ENCODE measurements around the gene CASP5.
"Not testable (repeated sequence)": the region's sequence is repeated elsewhere in the genome, so short reads cannot be mapped to it uniquely, and the experiment has no call there.

The CASP5 gene

DNA sequence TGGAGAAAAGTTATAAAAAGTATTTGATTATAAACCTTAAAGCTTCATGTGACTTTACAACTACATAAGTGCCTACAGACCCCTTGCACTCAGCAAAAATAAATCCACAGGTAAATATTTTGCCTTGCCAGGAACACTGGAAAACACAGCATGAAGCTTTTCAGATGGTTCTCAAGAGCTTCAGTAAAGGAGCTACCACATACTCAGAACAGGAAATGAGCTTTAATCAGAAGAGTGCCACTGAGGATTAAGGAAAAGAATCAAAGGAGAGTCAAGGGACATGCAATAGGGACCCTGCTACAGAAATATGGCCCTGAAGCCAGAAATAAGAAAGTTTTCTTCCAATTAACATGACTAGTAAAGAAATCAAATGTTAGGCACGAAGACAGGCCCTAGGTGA lies 10.8 kb upstream of the CASP5 start:
- DNase-seq (ENCODE audit: low read depth in 2 of 2): no peak

DNA sequence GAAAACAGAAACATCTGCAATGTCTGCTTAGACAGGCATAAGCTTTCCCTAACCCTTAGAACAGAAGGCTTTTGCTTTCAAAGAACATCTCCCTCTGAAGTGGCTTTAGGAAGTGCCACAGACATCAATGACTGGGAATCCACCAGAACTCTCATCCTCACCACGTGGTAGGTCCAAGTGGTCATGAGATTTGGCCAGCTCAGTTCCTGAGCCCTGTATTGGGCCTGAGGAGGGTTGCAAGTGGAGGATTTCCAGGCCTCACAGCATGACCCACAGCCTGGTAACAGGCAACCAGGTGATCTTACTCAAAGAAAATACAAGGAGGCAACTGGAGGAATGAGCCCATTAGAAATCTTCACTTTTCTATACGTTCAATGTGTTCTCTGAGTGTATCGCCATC lies 10.4 kb upstream of the CASP5 start:
- DNase-seq (ENCODE audit: low read depth in 2 of 2): no peak

DNA sequence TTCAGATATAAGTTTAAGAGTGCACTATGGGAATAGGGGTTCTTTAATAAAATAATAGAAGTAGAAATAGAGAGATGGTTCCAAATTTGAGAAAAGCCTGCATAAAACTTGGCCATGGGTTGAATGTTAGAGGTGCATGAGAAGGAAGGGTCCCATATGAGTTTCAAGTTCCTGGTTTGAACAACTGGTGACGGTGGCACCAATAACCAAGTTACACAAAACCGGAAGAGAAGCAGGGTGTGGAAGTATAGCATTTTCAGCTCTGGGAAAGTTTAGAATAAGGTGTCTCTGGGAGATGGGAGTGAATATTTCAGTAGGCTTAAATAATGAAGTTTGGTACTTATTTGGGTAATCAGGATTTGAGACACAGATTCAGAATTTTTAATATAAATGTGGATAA lies 9.5 kb upstream of the CASP5 start:
- no peak for DNase-seq (ENCODE audit: low read depth in 2 of 2)

- DNase-seq (ENCODE audit: low read depth in 2 of 2): no peak
Observed at GRCh38 chr11:105027678-105028077, 4.7 kb upstream of the CASP5 start.

GRCh38 chr11:105024394-105024793 lies 1.4 kb upstream of the CASP5 start:
- no peak for DNase-seq (ENCODE audit: low read depth in 2 of 2)

DNA sequence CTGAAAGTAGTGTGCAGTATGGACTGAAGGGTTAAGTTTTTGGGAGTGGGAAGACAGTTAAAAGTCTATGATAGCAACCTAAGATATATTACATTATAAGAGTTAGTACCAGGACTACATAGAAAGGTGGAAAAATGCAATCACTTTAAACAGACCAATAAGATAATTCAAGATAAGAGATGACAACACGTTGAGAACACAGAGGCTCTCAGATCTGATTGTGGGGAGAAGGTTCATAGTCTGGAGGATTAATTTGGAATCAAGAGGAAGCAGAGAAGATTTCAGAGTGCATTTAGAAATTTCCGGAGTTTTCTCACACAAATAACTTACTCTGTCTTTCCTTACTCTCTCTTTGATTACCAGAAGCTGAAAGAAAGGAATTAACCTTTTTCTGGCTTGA lies 441 bp downstream of the CASP5 start:
- DNase-seq (ENCODE audit: low read depth in 2 of 2): no peak

DNA sequence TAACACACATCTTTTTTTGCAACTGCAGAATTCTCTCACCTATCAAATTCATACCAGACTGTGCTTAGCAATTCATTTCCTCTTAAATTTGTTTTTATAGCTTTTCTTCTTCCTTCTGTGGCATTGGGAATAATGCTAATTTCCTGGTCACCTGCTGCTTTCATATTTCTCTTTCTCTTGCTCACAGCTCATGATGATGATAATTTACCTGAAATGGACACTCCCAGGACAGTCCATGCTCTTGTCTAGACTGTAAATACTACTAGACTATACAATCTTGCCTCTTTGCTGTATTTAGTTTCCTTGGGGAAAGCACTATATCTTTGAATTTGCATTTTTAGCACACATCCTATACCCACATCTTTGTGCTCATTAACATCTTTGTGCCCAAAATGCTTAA lies 15.5 kb downstream of the CASP5 start:
- no peak for DNase-seq (ENCODE audit: low read depth in 2 of 2)

DNA sequence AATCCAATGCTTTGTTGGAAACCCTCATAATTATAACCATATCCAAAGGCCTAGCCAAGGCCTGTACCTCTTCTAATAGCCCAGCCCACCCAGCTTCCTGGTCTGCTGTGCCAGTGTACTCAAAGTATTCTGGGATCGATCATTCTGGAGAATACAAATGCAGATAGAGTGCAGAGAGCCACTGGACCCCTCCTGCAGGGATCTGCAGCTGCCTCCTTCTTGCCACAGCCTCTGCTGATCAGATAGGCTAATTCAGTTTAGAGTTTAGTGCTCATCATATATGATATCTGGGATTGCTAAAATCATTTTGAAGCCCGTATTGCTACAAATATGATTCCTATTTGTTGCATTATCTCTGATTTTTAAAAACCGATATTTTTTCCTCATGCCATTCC lies 17.5 kb downstream of the CASP5 start:
- no peak for DNase-seq (ENCODE audit: low read depth in 2 of 2)

DNA sequence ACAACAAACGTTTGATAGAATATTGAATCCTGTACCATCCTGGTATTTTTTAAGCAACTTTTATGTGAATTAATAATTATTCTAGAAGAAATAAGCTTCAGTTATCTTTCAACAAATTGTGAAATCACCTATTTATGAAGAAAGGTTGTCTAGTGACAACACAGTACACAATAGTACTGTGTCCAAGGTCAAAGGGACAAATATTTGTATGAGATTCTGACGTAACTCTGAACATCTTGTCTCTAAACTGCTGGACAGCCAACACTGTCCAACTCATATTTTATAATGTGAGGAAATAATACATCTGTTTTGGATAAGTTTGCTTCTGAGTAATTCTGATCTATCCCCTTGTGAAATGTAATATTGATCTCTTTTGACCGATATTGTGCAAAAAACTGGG lies 18.9 kb downstream of the CASP5 start:
- DNase-seq (ENCODE audit: low read depth in 2 of 2): no peak

DNA sequence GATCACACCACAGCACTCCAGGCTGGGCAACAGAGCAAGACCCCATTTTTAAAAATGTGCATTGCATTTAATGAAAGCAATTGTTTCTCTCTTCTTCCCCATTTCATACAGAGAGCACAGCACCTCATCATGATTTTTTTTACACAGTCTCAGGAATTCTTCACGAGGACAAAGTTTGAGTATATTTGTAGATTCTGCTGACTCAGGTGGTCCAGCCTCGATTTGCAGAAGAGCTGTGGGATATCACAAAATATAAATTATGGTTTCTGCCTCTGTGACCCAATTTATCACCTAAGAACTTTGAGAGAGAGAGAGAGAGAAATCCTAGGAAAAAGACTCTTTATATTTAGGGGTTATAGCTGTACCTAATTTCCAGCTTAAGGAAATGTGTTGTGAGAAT lies 19.8 kb downstream of the CASP5 start:
- no peak for DNase-seq (ENCODE audit: low read depth in 2 of 2)

DNA sequence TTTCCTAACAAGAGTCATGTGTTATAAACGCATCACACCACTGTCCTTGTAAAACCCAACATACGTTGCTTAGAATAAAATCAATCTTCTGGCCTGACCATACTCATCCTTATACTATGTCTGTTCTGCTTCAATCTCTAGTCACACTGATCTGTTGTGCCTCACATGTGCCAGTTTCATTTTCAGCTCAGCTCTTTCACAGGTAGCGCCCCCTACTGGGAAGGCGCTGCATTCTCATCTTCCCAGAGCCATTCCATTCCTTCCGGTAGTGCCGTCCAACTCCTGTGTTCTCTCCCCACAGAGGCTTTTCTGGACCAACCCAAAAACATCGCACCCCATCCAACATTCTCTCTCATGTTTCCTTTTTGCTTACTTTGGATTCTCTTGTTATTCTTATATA lies 22.2 kb downstream of the CASP5 start:
- DNase-seq (ENCODE audit: low read depth in 2 of 2): peak; percentile 11 to 12

- no peak for DNase-seq (ENCODE audit: low read depth in 2 of 2)
Observed at GRCh38 chr11:105000167-105000566, 22.8 kb downstream of the CASP5 start.

GRCh38 chr11:104999721-105000120 lies 23.2 kb downstream of the CASP5 start:
- DNase-seq (ENCODE audit: low read depth in 2 of 2): no peak

DNA sequence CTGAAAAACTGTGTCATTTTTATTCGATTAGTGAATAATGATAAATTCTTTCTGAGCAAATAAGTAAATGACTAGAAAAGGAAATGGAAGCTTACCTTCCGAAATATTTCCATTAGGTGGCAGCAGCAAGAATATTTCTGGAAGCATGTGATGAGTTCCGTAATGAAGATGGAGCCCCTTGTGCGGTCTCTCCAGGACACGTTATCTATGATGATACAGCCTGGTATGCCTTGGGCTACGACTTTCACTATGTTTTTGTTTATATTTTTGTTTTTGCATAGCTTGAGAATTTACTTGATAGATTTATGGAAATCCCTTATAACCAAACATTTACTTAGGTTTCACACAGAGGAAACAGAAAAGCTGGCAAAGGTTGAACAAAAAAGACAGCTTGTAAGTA lies 25.7 kb downstream of the CASP5 start:
- no peak for DNase-seq (ENCODE audit: low read depth in 2 of 2)

GRCh38 chr11:104995001-104995408 lies 28.0 kb downstream of the CASP5 start:
- DNase-seq (ENCODE audit: low read depth in 2 of 2): no peak

GRCh38 chr11:104992781-104993180 lies 30.2 kb downstream of the CASP5 start:
- DNase-seq (ENCODE audit: low read depth in 2 of 2): no peak

GRCh38 chr11:104991994-104992393 lies 31.0 kb downstream of the CASP5 start:
- no peak for DNase-seq (ENCODE audit: low read depth in 2 of 2)

DNA sequence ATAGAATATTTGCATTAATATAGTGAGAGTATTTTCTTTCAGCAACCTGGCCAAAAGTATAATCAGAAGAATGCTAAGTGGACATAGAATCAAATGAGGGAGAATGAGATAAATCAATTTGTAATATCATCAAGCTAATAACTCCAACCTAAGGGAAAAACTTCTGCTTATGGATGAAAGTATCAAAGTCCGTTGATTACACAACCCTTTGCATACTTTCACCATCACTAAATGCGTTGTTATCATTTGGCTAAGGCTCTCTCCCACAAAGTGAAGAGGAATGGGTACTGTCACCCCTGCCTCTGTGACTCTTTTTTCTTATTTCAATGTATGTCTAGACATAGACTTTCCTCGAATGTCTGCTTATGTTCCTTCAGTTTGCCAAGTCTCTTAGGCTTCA lies 38.2 kb downstream of the CASP5 start:
- DNase-seq (ENCODE audit: low read depth in 2 of 2): no peak

- no peak for DNase-seq (ENCODE audit: low read depth in 2 of 2)
Observed at GRCh38 chr11:104979839-104980238, 43.1 kb downstream of the CASP5 start.

DNA sequence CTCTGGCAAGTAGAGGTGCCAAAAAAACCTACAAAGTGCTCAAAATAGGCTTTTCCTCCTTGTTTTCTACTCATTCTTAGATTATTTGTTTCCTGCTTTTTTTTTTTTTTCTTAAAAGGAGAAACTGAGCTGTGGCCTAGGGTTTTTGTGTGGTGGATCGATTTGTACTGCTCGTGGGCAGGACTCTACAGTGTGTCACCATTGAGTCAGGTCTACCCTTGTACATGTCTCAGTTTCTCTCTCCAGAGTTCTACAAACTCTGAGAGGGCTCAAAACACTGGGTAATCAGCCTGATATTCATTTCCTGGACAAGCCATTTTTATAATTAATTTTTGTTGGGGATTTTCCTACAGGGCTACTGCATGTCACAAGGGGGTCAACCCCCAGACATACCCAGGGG lies 49.4 kb downstream of the CASP5 start:
- DNase-seq (ENCODE audit: low read depth in 2 of 2): no peak

GRCh38 chr11:104972924-104973323 lies 50.0 kb downstream of the CASP5 start:
- DNase-seq (ENCODE audit: low read depth in 2 of 2): not testable (repeated sequence)

DNA sequence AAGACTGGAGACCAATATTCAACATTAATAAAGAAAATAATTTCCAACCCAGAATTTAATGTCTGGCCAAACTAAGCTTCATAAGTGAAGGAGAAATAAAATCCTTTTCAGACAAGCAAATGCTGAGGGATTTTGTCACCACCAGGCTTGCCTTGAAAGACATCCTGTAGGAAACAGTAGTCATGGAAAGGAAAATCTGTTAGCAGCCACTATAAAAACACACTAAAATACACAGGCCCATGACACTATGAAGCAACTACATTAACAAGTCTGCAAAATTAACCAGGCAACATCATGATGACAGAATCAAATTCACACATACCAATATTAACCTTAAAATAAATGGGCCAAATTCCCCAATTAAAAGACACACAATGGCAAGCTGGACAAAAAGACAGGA lies 52.2 kb downstream of the CASP5 start:
- DNase-seq (ENCODE audit: low read depth in 2 of 2): no peak

GRCh38 chr11:104968856-104969776 lies 53.9 kb downstream of the CASP5 start:
- DNase-seq (ENCODE audit: low read depth in 2 of 2): no peak

DNA sequence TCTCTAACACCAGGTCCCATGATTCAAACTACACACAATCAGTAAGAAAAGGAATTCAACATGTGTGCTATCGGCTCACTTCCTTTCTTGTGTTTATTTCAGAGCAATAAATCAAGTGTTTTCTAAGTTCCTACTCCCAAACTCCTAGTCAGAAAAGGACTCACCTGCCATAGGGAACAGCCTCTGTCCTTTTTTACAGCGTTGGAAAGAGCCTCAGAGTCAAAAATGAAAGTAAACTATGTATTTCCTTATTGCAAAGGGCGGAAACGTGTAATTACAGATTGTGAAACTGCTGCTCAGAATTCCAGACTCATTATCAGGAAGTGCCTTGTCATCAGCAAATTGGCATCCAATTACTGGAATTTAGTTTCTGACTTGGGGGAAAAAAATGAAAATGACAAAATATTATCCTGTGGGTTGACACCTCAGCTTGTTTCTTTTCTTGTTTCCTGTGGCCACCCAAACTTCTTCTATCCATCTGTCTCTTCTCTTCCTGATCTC lies 54.6 kb downstream of the CASP5 start, which contains the start of gene CASP4:
TSS of gene CASP4 (minus strand) at position 220 of the 501 bp plus-strand sequence. CDS start at position 171, 49 bp downstream.
- no peak for DNase-seq (ENCODE audit: low read depth in 2 of 2)
